Body of pancreas (tissue), 4 donors: ENCODE data around the gene LYRM4.

Source experiments
- CTCF ChIP-seq, 7 experiments: fragments of 450-650 bp in 4 of 7; fragments of 200-600 bp in 3 of 7; sonication (generic) in 3 of 7; IDR thresholded peaks; one replicate each; pipeline ENCODE4 v1.5.1; 2016 to 2019; ENCODE audit warnings: antibody characterized with exemption in 7 of 7
- POLR2A ChIP-seq, 3 donors: fragments of 450-650 bp; IDR thresholded peaks; one replicate each; pipeline ENCODE4 v1.6.1; 2016; ENCODE audit warnings: antibody characterized with exemption in 3 of 3, mild to moderate bottlenecking in 2 of 3

GRCh38 chr6:5084781-5085647 lies 175.7 kb downstream of the LYRM4 start, which contains the start of gene PPP1R3G:
- TF ChIP-seq CTCF (IDR thresholded peaks at IDR 0.05), result no peak
- no peak for TF ChIP-seq POLR2A (IDR thresholded peaks at IDR 0.05)
